Epithelial cell of proximal tubule (primary cell): Measurements from ENCODE around the gene TTC36. TPM values are rescaled to one million over a fixed set of nuclear protein-coding genes. Genes with fewer than 3 reads are reported as not detected.
A peak's percentile ranks its signal among the peaks of the same experiment; 100 is the strongest.

Experiments
- DNase-seq: peaks from one replicate; pipeline ENCODE4 v3.0.0-alpha.2; 2011; ENCODE audit warnings: low read depth
- H3K4me3 ChIP-seq: 2 replicates; pipeline ENCODE4 v1.5.1; 2011; ENCODE audit warnings: low read depth, mild to moderate bottlenecking, low read length
- CTCF ChIP-seq: conservative IDR thresholded peaks from 2 replicates; pipeline ENCODE4 v1.5.1; 2012; ENCODE audit warnings: low read depth, mild to moderate bottlenecking, low read length
- total RNA-seq: library from RNA; depleted of rRNA; stranded (reverse); fragments of >200 nt; gene quantifications from 2 replicates; pipeline ENCODE4 v1.2.3, GENCODE V29; 2015

Gene TTC36
- total RNA-seq, 1 donor from 2014 or later, result not detected

DNA sequence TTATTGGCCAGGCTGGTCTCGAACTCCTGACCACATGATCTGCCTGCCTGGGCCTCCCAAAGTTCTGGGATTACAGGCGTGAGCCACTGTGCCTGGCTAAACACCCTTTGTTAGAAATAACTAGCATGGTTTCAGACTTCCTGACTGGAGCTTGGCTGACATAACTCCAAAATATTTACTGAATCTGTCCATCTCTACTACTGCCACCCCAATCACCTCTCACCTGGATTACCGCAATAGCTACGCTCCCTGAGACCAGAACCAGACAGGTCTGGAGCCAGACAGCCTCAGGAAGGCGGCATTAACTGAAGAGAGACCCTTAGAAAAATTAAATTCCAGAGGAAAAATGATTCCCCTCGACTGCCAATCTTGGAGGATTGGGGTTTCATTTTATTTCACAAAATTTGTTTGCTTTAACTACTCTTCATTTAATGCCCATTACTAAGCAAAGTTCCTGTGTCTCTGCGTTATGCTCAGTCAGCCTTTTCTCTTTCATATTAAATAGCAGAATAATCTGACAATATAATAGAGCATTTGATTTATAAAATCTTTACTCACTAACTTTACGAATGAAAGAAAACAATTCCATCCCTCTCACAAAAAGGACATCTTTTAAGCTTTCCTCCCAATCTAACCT is 16.9 kb downstream of the TTC36 start:
- H3K4me3 ChIP-seq, result no peak overlapping the region
- no peak for TF ChIP-seq CTCF
- no peak for DNase-seq

DNA sequence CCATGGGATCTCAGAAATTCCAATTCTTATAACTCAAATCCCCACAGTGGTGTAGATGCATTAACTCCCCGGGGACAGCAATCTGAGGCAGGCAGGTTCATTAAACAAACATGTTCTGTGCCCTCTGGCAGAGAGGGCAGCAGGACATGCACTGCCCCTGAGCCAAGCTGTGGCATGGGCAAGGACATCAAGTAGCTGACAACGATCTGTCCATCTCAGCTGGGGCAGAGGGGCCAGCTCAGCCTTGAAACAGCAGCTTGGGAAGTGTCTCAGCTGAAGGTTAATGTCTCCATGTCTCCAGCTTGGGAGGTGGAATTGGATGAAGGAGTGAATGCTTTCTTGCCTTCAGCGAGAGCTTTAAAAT is 17.4 kb downstream of the TTC36 start:
- no peak overlapping the region for H3K4me3 ChIP-seq
- no peak for DNase-seq
- no peak for TF ChIP-seq CTCF

- DNase-seq, result no peak
- H3K4me3 ChIP-seq, result no peak overlapping the region
- TF ChIP-seq CTCF, result no peak
Measured at GRCh38 chr11:118545533-118545932, 18.3 kb downstream of the TTC36 start.

DNA sequence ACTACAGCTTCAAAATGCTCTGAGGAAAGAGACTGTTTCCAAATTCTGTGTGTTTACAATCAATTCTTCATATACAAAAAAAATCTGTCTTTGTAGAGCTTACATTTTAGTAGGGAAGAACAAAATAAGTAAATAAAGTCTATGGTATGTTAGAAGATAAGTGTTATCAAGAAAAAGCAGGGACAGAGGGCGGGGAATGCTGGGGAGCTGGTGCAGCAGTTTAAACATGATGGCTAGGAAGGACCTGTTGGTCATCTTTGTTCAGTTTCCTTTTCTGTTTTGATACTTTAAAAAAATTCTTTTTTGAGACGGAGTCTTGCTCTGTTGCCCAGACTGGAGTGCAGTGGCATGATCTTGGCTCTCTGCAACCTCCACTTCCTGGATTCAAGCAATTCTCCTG is 19.9 kb downstream of the TTC36 start:
- no peak for TF ChIP-seq CTCF
- no peak for DNase-seq
- H3K4me3 ChIP-seq, result no peak overlapping the region

DNA sequence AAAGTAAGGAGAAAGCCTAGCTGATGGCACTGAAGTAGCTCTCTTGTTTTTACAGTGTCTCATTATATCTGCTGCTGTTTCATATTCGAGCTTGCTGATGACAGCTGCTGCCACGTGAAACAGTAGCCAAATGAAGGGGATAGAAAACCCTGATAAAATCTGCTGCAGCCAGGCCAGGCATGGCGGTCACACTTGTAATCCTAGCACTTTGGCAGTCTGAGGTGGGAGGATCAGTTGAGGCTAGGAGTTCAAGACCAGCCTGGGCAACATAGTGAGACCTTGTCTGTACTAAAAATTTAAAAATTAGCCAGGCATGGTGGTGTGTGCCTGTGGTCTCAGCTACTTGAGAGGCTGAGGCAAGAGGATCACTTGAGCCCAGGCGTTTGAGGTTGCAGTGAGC is 25.1 kb downstream of the TTC36 start:
- DNase-seq, result no peak
- TF ChIP-seq CTCF, result no peak
- H3K4me3 ChIP-seq, result no peak overlapping the region

DNA sequence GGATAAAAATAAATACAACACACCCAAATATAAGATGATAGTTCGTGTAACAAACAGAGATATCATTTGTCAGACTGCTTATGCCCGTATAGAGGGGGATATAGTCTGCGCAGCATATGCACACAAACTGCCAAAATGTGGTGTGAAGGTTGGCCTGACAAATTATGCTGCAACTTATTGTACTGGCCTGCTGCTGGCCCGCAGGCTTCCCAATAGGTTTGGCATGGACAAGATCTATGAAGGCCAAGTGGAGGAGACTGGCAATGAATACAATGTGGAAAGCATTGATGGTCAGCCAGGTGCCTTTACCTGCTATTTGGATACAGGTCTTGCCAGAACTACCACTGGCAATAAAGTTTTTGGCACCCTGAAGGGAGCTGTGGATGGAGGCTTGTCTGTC is 33.5 kb downstream of the TTC36 start:
- DNase-seq, result no peak
- H3K4me3 ChIP-seq, result no peak overlapping the region
- TF ChIP-seq CTCF, result no peak

- DNase-seq, result no peak
- TF ChIP-seq CTCF, result no peak
- peak overlapping the region; percentile 68 for H3K4me3 ChIP-seq
Measured at GRCh38 chr11:118565051-118565450, 37.8 kb downstream of the TTC36 start.
